Measurements from ENCODE around the gene MAPK8IP3.

The MAPK8IP3 gene

DNA sequence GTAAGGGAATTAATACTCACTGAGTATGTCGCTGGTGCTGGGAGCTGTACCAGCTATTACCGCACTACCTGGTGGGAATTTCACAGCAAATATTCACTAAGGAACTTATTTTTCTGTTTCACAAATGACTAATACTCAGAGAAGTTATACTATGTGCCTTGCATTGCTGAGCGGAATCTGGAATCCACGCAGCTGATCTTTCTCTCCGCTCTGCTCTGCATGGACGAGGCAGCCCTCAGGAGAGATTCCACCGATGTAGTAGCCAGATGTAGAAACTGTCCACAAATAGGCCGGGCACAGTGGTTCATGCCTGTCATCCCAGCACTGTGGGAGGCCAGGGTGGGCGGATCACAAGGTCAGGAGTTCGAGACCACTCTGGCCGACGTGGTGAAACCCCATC lies 48.2 kb downstream of the MAPK8IP3 start:
- no peak for TF ChIP-seq CTCF (IDR thresholded peaks at IDR 0.05; ENCODE audit: control insufficient read depth, extremely low read depth, insufficient read depth)
- DNase-seq (ENCODE audit: low read depth): no peak
- no peak overlapping the region for H3K4me3 ChIP-seq (ENCODE audit: low read depth, low read length)

GRCh38 chr16:1757714-1758461 lies 51.9 kb downstream of the MAPK8IP3 start:
- H3K4me3 ChIP-seq (ENCODE audit: low read depth, low read length): no peak overlapping the region
- TF ChIP-seq CTCF (IDR thresholded peaks at IDR 0.05; ENCODE audit: control insufficient read depth, extremely low read depth, insufficient read depth): no peak
- no peak for DNase-seq (ENCODE audit: low read depth)

DNA sequence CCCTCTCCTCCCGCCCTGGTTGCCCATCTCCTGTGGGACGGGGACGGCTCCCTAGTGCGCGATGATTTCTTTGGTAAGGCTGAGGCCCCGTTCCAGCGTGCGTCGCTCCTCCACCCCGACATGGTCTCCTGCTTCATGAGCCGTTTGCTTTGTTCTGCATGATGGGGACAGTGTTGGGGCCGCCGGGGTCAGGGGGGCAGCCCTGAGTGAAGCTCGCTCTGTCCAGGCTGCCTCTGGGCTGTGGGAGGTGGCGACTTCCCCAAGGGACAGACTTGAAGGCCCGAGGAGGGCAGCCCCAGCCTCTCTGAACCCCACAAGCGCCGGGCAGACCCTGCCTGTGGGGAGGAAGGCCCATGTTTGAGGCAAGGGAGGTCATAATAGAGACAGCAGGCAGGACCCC lies 52.9 kb downstream of the MAPK8IP3 start:
- no peak for TF ChIP-seq CTCF (IDR thresholded peaks at IDR 0.05; ENCODE audit: control insufficient read depth, extremely low read depth, insufficient read depth)
- H3K4me3 ChIP-seq (ENCODE audit: low read depth, low read length): no peak overlapping the region
- DNase-seq (ENCODE audit: low read depth): no peak

DNA sequence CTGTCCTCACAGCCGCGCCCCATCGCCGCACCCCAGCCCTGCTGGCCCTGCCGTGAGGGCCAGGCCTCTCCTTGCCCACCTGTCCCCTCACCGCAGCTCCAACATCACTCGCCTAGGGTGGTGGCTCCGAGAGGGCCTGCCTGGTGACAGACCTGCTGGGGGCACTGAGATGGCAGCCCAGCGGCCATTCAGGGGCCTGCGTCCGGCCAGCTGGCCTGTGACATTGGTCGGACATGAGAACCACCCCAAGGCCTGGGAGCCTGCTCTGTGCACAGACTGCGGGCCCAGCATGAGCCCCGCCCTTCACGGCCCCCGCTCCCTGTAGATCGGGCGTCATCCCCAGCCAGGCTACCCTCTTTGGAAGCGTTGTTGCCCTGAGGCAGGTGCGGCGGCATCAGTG lies 53.5 kb downstream of the MAPK8IP3 start:
- no peak for TF ChIP-seq CTCF (IDR thresholded peaks at IDR 0.05; ENCODE audit: control insufficient read depth, extremely low read depth, insufficient read depth)
- no peak overlapping the region for H3K4me3 ChIP-seq (ENCODE audit: low read depth, low read length)
- DNase-seq (ENCODE audit: low read depth): no peak

GRCh38 chr16:1760911-1761310 lies 54.9 kb downstream of the MAPK8IP3 start:
- no peak for TF ChIP-seq CTCF (IDR thresholded peaks at IDR 0.05; ENCODE audit: control insufficient read depth, extremely low read depth, insufficient read depth)
- no peak overlapping the region for H3K4me3 ChIP-seq (ENCODE audit: low read depth, low read length)
- no peak for DNase-seq (ENCODE audit: low read depth)

- no peak for TF ChIP-seq CTCF (IDR thresholded peaks at IDR 0.05; ENCODE audit: control insufficient read depth, extremely low read depth, insufficient read depth)
- no peak for DNase-seq (ENCODE audit: low read depth)
- no peak overlapping the region for H3K4me3 ChIP-seq (ENCODE audit: low read depth, low read length)
Measured at GRCh38 chr16:1761751-1762150, 55.8 kb downstream of the MAPK8IP3 start.

Measured in LNCaP clone FGC (cell line).